HG03280 (cell line): ENCODE data around the gene BLVRB.
A peak's percentile ranks its signal among the peaks of the same experiment; 100 is the strongest.
"Not testable (repeated sequence)": the region's sequence is repeated elsewhere in the genome, so short reads cannot be mapped to it uniquely, and the experiment has no call there.

Source experiments
- ATAC-seq: cut with Tn5 transposase; IDR thresholded peaks from one replicate; pipeline ENCODE4 v1.9.1; 2021; ENCODE audit warnings: mild to moderate bottlenecking, moderate library complexity; ENCODE audit not compliant: unreplicated experiment

The BLVRB gene

DNA sequence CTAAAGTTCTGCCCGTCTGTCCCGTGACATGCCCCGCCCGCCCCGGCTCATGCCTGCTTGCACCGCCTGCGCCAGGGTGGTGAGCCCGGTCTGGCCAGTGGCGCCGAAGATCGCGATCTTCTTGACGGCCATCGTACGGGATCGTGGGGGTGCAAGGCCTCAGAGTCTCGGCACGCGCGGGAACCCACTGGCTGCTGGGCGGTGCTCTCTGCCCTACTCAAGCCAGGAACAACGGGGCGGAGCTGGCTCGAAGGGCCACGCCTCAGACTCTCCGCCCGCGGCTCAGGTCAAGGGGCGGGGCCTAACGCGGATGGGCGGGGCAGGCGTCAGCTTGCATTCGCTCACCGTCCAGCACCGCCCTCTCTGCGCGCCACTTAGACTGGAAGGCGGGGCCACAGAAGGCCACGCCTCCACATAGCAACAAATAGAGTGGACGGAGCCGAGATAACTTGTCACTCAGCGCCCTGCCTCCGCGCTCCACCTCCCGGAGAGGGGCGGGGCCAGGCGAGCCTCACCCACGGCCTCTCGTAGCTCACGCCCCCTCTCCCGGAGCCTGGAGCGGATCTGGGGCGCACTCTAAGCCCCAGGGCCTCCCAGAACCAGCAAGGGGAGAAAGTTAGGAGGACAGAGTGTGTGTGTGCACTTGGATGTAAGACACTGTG is at the start of gene BLVRB:
Gene BLVRB, minus strand, starts transcription at position 189 of the 662 bp plus-strand sequence. Its CDS starts 57 bp downstream, at position 132.
- peak; percentile 91 for ATAC-seq

DNA sequence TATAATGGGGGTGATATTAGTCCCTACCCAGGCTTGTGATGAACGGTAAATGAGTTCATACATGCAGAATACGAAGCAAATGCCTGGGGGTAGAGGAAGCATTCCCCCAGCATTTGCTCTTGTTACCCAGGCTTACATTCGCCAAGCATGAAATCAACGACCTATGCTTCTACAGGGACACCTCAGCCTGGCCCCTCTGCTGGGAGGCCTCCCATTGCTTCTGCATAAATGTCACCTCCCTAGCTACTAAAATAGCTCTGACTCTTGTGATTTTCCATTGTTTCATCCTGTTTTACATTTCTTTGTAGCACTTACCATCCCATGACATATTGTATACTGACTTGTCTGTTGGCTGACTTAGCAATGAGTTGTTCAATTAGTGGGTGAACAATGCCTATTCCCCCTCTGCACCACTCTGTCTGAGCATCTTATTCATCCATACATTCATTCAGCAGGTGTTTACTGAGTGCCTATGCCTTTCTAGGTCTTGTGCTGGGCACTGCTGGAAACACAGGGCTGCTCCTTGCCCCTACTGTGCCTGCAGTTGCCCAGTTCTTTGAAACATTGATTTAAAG is 48.3 kb upstream of the BLVRB start:
- no peak for ATAC-seq

DNA sequence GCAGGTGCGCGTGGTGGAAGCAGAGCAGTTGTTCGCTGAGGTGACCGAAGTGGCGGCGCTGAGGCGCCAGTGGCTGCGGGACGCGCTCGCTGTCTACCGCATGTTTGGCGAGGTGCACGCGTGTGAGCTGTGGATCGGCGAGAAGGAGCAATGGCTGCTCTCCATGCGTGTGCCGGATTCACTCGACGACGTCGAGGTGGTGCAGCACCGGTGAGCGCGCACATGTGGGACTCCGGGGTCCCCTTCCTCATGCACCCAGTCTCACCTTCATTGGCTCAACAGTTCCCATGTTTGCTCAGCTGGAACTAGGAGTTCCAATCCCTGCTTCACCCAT is 47.8 kb upstream of the BLVRB start:
- no peak for ATAC-seq

DNA sequence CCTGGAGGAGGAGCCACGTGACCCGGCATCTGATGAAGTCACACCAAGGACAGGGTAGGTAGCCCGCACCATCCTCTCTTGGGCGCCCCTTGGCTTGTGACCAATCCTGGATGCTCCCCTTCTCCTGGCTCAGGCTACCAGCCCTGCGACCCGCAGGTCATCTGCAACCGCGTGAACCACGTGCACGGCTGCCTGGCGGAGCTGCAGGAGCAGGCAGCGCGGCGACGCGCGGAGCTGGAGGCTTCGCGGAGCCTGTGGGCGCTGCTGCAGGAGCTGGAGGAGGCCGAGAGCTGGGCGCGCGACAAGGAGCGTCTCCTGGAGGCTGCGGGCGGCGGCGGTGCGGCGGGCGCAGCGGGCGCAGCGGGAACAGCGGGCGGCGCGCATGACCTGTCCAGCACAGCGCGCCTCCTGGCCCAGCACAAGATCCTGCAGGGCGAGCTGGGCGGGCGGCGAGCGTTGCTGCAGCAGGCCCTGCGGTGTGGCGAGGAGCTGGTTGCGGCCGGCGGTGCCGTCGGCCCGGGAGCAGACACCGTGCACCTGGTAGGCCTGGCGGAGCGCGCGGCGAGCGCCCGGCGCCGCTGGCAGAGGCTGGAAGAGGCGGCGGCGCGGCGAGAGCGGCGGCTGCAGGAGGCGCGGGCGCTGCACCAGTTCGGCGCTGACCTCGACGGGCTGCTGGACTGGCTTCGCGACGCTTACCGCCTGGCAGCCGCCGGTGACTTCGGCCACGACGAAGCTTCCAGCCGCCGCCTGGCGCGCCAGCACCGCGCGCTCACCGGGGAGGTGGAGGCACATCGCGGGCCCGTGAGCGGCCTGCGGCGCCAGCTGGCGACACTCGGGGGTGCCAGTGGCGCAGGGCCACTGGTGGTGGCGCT is 47.2 kb upstream of the BLVRB start:
- no peak for ATAC-seq

DNA sequence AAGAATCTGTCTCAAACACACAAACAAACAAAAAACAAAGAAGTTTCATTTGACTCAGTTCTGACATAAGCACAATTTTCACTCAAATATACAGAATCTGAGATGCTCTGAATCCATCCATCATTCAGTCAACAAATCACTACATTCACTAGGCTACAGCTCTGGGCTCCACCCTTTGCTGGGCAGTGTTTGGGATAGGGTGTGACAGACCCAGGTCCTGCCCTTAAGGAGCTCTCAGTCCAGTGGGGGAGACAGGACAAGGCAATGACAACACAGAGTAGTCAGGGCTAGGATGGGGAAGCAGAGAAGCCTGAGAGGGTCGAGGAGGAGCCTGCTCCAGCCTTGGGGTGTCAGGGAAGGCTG is 46.5 kb upstream of the BLVRB start:
- no peak for ATAC-seq

DNA sequence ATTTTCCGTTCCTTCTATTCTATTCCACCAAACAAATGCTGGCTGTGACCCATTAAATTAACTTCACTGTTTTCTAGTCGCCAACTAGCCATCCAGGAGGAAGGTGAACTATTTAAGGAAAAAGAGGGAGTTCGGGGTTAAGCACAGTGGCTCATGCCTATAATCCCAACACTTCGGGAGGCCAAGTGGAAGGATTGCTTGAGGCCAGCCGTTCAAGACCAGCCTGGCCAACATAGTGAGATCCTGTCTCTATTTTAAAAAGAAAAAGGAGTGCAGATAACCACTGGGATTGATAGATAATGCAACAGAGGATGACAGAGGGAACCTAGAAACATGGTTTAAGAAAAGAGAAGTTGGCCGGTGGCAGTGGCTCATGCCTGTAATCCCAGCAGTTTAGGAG is 45.9 kb upstream of the BLVRB start:
- no peak for ATAC-seq

DNA sequence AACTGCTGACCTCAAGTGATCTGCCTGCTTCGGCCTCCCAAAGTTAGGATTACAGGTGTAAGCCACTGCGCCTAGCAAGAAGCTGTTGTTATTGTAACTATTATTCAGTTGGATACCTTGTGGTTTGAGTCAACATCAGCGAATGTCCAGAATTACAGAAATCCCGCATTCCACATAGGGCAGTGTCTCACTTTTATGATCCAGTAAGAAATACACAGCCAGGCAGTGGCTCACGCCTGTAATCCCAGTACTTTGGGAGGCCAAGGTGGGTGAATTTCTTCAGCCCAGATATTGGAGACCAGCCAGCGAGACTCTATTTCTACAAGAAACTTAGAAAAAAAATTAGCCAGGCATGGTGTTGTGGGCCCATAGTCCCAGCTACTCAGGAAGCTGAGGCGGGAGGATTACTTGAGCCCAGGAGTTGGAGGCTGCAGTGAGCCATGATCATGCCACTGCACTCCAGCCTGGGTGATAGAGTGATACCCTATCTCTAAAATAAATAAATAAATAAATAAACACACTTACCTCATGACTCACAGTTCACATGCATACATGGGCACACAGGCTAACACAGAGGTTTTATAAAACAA is 45.1 kb upstream of the BLVRB start:
- ATAC-seq, result no peak

DNA sequence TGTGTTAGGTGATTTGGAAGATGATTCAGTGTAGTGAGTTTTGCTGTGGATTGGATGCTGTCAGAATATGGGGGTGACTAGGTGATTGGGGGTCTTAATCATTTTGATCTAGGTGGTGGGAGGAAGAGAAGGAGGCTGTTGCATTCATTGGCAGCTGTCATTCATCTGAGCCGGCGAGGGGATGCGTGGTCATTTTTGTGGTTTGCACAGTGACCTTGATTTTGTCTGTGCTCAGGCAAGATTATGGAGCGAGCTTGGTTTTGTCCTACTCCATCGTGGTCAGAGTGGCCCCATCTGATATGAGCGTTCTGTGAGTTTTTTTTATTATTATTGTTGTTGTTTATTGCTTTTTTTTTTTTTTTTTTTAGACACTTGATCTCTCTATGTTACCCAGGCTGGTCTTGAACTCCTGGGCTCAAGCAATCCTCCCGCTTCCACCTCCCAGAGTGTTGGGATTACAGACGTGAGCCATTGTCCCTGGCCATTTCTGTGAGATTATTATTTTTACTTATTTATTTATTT is 43.3 kb upstream of the BLVRB start:
- no peak for ATAC-seq

DNA sequence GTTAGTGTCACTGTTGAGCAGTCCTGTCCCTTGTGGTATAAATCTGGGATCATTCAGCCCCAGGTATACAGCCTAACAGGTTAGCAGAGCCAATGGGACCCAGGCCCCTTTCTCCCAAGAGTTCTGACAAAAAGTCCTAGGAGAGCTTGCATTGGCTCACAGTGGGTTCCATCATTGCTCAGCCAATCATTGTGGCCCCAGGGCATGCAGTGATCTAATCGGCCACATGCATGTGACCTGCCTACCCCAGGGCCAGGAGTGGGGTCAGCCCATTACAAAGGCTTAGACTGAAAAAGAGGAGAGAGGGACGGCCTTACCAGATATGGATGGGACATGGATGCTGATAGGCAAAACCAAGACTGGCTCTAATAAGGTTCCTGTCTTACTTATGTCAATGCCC is 42.3 kb upstream of the BLVRB start:
- ATAC-seq, result no peak

DNA sequence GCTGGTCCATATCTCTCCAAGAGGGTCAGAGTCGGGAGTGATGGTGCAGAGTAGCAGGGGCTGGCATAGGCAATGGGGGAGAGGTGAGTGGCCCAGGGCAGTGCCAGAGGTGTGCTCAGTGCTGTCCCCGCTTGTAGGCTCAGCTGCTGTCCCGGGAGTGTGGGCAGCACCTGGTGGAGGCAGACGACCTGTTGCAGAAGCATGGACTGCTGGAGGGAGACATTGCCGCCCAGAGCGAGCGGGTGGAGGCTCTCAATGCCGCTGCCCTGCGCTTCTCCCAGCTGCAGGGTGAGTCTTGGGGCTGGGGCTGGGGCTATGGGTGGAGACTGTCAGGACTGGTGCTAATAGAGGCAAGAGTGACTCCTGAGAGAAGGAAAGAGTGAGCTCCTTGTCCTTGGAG is 40.6 kb upstream of the BLVRB start:
- ATAC-seq, result no peak

DNA sequence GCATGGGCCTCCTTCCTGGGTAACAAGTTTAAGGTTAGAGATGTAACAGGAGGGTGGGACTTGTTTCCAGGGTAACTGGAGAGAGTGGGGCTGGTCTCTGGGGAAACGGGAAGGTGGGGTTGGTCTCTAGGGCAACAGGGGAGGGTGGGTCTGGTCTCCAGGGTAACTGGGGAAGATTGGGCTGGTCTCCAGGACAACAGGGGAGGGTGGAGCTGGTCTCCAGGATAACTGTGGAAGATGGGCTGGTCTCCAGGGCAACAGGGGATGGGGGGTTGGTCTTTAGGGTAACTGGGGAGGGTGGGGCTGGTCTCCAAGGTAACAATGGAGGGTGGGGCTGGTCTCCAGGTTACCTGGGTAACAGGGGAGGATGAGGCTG is 37.8 kb upstream of the BLVRB start:
- ATAC-seq, result no peak

DNA sequence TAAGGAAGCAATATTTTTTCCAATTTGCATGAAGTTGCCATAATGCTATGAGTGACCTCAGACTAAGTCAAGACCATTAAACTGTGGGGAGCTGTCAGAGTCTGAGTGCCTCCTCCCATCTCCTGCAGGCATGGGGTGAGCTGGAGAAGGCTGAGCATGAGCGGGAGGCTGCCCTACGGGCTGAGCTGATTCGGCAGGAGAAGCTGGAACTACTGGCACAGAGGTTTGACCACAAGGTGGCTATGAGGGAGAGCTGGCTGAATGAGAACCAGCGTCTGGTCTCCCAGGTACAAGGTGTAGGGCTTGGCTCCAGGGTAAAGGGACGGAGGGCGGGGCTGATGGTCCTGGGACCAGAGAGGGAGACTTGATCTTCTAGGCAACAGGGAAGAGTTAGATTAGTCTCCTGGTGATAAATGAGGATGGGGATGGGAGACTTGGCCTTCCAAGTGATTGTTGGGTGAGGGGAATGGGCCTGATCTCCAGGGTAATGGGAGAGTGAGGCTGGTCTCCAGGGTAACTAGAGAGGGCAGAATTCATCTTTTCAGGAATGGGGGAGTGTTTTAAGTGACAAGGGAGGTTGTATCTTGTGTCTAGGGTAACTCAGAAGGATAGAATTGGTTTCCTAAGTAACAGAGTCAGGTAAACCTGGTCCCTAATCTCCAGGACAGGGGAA is 37.2 kb upstream of the BLVRB start:
- no peak for ATAC-seq

DNA sequence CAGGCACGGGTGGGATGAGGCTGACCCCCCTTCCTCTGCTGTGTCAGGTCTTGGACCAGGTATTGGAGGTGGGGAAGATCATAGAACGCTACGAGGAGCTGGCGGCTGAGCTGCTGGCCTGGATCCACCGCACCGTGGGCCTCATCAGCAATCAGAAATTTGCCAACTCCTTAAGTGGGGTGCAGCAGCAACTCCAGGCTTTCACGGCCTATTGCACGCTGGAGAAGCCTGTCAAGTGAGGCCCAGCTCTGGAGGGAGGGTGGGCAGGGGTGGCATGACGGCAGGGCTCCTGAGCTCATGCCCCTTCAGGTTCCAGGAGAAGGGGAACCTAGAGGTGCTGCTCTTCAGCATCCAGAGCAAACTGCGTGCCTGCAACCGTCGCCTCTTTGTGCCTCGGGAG is 36.5 kb upstream of the BLVRB start:
- no peak for ATAC-seq

DNA sequence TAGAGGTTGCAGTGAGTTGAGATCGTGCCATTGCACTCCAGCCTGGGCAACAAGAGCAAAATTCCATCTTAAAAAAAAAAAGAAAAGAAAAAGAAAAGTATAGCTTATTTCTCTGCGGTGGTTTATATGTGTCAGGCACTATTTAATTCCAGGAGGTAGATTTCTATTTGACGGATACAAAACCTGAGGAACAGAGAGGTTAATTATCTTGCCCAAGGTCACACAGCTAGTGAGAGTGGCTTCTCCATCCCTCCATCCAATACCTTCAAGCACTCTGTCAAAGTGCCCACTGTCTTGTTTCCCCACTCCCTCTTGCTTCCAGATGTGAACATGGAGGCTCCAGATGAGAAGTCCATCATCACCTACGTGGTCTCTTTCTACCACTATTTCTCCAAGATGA is 36.1 kb upstream of the BLVRB start:
- ATAC-seq, result no peak

DNA sequence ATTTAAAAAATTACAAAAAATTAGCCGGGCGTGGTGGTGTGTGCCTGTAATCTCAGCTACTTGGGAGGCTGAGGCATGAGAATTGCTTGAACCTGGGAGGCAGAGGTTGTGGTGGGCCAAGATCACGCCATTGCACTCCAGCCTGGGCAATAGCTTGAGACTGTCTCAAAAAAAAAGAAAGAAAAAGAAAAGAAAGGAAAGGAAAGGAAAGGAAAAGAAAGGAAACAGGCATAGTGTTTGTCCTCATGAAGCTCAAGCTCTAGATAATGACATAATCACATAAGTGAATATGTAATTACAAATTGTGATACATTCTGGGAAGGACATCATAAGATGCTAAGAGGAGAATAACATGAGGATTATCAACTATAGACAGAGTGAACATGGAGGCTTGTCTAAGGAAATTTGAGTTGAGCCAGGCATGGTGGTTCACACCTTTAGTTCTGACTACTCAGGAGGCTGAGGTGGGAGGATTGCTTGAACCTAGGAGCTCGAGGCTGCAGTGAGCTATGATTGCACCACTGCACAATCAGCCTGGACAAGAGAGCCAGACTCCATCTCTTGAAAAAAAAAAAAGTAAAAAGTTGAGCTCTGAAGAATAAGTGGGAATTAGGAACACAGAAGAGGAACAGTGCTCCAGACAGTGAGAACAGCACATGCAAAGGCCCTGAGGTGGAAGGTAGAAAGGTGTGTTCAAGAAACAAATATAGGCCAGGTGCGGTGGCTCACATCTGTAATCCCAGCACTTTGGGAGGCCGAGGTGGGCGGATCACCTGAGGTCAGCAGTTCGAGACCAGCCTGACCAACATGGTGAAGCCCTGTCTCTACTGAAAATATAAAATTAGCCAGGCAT is 35.4 kb upstream of the BLVRB start:
- ATAC-seq, result not testable (repeated sequence)

DNA sequence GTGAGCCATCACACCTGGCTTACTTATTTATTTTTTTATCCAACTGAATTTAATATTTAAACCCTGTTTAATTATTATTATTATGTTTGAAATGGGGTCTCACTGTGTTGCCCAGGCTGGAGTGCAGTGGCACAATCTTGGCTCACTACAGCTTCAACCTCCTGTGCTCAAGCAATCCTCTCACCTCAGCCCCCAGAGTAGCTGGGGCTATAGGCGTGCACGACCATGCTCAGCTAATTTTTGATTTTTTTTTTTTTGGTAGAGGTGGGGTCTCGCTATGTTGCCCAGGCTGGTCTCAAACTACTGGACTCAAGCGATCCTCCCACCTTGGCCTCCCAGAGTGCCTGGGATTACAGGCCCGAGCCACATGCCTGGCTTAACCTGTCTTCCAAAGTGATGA is 33.8 kb upstream of the BLVRB start:
- no peak for ATAC-seq

DNA sequence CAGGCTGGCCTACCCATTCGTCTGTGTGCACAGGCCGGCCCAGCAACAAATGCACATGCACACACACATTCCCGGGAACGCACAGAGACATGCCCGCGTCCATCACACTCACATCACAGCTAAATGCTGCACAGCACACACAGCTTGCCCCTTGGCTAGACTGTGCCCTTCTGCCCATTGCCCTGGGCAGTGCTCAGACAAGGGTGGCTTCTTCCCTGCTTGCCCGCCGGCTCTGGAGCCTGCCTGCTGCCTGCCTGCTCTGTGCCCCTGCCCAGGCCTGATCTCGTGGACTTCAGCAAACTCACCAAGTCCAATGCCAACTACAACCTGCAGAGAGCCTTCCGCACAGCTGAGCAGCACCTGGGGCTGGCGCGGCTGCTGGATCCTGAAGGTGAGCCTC is 31.7 kb upstream of the BLVRB start:
- ATAC-seq, result no peak

DNA sequence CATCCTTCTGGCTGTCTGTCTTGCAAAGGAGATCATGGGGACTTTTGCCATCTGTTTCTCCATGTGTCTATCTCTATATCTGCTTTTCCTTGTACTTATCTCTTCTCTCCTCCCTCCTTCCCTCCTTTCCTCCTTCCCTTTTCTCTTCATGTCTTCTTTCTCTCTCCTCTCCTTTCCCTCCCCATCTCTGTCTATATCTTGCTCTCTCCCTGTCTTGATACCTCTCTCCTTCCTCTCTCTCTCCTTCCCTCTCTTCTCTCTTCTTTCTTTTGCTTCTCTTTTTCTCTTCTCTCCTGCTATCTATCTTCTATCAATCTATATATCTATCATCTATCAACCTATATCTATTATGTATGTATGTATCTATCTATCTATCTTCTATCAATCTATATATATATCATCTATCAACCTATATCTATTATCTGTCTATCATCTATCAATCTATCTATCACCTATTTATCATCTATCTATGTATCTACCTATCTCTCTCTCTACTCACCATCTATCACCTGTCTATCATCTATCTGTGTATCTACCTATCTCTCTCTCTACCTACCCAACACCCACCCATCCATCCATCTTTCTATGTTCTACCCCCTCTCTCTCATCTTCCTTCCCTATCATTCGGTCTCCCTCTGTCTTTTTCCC is 28.8 kb upstream of the BLVRB start:
- ATAC-seq, result no peak

DNA sequence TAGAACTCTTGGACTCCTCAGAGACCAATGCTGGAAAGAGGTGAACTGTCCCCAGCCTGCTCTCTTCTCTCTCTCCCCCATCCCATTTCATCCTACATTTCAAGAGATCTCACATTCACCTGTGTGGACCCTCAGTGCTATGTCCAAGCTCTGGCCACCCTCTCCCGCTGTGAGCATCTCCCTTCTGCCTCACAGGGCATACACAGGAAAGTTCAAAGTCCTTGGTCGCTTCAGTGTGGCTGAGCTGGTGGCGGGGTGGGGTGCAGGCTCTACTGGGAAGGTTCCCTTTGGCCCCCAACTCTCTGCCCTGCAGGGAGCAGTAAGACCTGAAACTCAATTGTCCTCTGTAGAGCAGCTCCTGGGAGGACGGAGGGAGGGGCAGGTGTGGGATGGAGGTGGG is 28.2 kb upstream of the BLVRB start:
- no peak for ATAC-seq

DNA sequence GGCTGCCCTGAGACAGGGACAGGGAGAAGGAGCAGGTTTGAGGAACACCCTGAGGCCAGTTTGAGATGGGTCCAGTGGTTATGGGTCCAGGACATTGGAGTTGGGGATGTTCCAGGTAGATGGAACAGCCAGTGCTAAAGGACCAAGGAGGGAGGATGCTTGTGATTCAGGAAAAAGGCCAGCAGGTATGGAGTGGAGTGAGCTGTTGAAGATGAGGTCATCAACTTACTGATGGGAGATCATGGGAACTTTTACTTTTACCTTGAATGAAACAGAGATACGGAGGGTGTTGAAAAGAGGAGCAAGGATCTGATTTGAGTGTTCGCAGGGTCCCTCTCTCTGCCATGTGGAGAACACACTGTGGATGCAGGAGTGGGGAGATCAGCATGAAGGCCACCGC is 26.7 kb upstream of the BLVRB start:
- ATAC-seq, result no peak
